Measurements from ENCODE around the gene C5orf15.
"Not testable (repeated sequence)": the region's sequence is repeated elsewhere in the genome, so short reads cannot be mapped to it uniquely, and the experiment has no call there.

The C5orf15 gene

GRCh38 chr5:133935991-133936650, 32.3 kb downstream of the C5orf15 start:
- not testable (repeated sequence) for DNase-seq

- DNase-seq, result no peak
These were observed 32.8 kb downstream of the C5orf15 start for GRCh38 chr5:133935667-133935940.

DNA sequence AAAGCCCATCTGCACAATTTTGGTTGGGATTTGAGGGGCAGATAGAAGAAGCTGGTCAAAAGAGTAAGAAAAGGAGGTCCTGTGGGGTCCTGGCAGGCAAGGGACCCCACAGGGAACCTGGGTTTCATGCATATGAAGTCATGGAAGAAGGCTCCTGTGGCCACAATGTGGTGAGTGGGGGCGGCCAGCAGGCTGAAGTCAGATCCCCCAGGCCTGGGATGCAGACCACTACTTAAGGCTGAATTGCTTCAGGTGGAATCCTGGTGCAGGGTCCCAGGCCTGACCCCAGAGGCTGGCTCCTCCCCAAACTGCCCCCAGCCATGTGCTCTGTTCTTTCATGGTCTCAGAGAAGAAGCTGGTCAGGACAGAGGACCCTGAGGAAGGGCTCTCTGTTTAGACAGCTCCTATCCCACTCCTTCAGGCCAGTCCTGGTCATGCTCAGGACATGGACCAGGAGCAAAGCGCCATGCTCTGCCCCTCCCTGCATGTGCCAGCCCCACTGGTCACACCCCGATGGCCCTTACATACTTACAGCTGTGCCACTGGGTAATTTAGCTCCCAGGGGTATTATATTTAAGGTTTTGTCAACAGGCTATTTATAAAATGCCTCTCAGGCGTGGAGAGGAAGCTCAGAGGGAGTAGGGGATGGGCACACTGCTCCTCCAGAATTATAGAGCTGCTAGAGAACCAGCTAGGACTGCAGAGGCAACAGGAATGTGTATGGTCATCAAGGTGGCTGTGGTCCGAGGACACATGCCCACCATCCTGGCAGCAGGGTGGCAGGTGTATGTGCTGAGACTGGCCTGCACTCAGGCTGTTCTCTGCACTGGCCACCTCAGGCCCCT, 33.4 kb downstream of the C5orf15 start:
- no peak for DNase-seq

DNA sequence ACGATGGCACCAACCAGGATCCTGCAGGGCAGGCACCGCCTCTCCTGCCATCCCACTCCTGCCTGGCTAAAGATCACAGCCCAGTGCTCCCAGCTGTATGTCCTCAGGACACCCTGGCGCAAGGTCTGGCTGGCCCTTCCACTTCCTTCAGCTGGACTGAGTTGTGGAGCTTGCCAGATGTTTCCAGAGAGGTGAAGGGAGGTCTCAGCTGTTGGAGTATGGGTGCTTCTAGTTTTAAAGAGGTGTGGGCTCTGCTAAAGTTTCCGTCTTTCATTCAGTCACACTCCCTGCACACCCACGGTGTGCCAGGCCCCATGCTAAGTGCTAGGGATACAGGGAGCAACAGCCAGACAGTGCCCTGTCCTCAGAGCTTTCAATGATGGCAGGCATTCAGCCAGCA, 34.1 kb downstream of the C5orf15 start:
- DNase-seq, result no peak

GRCh38 chr5:133933670-133934295, 34.6 kb downstream of the C5orf15 start:
- no peak for DNase-seq

DNA sequence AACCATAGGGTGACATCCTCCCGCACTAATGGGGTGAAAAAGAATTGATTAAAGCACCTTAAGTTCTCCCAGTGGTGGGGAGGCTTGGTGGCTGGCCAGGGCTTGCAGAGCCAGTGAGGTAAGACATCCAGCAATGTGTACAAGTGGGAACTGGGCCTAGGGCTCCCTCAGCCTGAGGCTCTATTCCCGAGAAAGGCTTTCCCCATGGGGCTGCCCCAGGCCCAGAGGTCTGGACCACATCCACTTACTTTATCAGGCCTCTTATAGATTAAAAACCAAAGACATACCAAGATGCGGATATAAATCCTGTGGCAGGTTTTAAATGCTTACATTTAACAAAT, 35.3 kb downstream of the C5orf15 start:
- DNase-seq, result no peak

- DNase-seq, result peak; percentile 98
These were observed 35.8 kb downstream of the C5orf15 start for GRCh38 chr5:133932441-133933168.

DNA sequence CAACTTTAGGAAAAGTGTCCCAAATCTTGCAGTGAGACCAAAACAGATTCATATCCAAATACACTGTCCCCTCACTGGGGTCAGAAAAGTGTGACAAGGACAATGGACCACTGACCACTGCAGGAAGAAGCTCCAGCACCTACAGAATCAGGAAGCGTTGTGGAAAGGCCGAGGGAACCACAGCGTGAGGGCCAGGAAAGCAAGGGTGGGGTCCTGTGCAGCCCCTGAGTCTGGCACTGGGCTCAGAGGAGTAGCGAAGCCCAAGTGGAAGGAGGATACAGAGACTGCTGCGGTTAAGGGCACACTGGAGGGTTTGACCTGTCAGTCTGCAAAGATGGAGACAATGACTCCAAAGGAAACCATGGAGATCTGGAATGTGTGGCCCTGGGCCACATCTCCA, 36.9 kb downstream of the C5orf15 start:
- no peak for DNase-seq

- DNase-seq, result peak; percentile 79
These were observed 37.7 kb downstream of the C5orf15 start for GRCh38 chr5:133930813-133931090.

- peak; percentile 26 for DNase-seq
These were observed 38.2 kb downstream of the C5orf15 start for GRCh38 chr5:133930061-133930812.

GRCh38 chr5:133928587-133929393, 39.6 kb downstream of the C5orf15 start:
- DNase-seq, result no peak

GRCh38 chr5:133927300-133928180, 40.9 kb downstream of the C5orf15 start:
- DNase-seq, result no peak

DNA sequence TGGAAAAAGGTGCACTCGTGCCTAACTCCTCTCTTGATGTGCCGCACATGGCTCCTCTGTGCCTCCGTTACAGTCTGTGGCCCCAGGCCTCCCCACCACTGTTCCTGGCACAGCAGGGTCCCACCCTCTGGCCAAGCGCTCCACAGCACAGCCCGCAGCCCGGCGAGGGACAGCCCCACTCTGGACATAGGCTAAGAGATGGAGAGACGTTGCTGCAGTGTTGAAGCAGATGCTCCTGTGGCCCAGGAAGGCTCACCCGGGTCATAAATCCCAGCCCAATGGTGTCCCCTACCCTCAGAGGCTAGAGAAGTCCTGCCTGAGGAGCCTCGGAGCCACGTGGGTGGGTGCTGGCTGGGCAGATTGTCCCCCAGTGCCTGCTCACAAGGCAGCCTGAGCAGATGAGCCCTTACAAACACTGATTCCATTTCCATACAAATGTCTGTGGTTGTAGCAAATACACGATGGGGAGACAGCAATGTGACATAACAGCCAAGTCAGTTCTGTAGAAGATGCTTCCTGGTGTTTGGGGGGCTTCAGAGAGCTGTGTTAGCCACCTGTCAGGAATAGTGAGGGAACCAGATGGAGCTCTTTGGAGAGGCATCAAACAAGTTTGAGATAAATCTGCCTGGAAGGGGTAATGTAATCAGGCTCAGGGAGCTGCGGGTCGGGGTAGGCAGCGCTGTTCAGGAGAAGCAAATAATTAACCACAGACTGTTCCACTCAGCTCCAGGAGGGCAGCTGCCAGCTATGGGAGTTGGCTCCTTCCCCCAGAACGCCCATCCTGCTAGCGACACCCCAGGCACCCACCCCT, 41.7 kb downstream of the C5orf15 start:
- DNase-seq, result no peak

GRCh38 chr5:133925866-133926488, 42.4 kb downstream of the C5orf15 start:
- no peak for DNase-seq

- DNase-seq, result no peak
These were observed 43.2 kb downstream of the C5orf15 start for GRCh38 chr5:133925269-133925668.

DNA sequence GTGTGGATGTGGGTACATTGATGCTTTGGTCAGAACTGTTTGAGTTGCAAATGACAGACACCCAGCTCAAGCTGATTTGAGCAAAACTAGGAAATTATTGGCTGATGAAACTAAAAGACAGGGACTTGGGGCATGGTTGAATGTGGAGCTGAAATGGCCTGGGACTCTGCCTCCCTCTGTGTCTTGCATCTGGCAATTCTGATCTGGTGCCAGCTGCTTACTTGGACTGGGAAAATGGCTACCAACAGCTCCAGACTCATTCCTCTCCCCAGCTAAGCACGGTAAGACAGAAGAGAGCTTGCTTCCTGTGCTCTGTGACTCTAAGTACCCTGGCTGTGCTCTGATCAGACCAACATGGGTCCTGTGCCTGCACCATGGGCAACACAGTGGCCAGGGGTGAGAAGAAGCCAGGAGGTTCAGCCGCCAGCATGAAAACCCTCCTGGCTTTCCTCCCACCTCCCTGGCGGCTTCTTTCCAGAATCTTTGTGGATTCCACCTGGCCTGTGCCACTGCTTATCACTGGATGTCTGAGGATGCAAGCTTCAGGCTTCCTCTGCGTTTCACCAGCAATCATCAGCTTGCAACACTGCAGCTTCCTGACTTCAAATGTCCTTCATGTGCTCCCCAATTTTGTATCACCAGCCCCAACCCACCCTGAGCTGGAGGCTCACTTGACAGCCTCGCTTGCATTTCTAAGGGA, 44.1 kb downstream of the C5orf15 start:
- DNase-seq, result no peak

- DNase-seq, result no peak
These were observed 46.4 kb downstream of the C5orf15 start for GRCh38 chr5:133921979-133922378.

DNA sequence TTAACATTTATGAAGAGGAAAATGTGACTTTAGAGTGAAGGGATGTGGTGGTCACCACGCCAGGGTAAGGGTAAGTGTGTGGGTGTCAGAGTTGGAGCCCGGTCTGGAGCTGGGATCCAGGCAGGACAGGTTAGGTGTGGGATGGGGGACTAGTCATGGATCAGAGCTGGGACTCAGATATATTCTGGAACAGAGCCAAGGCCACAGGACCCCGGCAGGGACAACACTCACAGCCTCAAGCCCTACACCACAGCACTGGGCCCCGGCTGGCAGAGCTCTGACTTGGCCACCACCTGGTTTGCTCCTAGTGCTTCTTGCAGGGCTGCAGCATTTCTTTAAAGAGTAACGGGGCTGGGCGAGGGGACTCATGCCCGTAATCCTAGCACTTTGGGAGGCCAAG, 47.4 kb downstream of the C5orf15 start:
- no peak for DNase-seq

Data from hematopoietic multipotent progenitor cell treated with erythropoietin and hydrocortisone succinate and interleukin-3 and kit ligand, for 8 days (in vitro differentiated cells).